Kidney epithelial cell (primary cell): ENCODE data around the gene PRL. TPM values are rescaled to one million over a fixed set of nuclear protein-coding genes. Genes with fewer than 3 reads are reported as not detected.

Source experiments
- DNase-seq: peaks from one replicate; pipeline ENCODE4 v3.0.0-alpha.2; 2010; ENCODE audit warnings: low read depth
- H3K27me3 ChIP-seq: 2 replicates; pipeline ENCODE4 v1.6.0; 2011; ENCODE audit warnings: low read length; ENCODE audit not compliant: control insufficient read depth, insufficient read depth
- H3K36me3 ChIP-seq: 2 replicates; pipeline ENCODE4 v1.5.1; 2011; ENCODE audit warnings: low read length; ENCODE audit not compliant: control insufficient read depth, insufficient read depth
- H3K4me3 ChIP-seq: 2 replicates; pipeline ENCODE4 v1.5.1; 2011; ENCODE audit warnings: low read depth, mild to moderate bottlenecking, control low read depth, low read length
- CTCF ChIP-seq: IDR thresholded peaks from 2 replicates; pipeline ENCODE4 v1.5.1; 2011; ENCODE audit warnings: mild to moderate bottlenecking, moderate library complexity, low read length, control low read depth, inconsistent platforms; ENCODE audit not compliant: insufficient read depth, poor library complexity, severe bottlenecking
- total RNA-seq: library from RNA; depleted of rRNA; stranded (reverse); fragments of >200 nt; gene quantifications from 2 replicates; pipeline ENCODE4 v1.2.3, GENCODE V29; 2015

The PRL gene
- total RNA-seq, 1 donor from 2014 or later, result not detected

- no peak for TF ChIP-seq CTCF
- H3K4me3 ChIP-seq, result no peak overlapping the region
- no peaks in the 10 kb centered on the region for H3K27me3 ChIP-seq
- H3K36me3 ChIP-seq, result no peaks in the 10 kb centered on the region
- no peak for DNase-seq
These were observed 1.7 kb downstream of the PRL start for GRCh38 chr6:22295145-22295544.

- DNase-seq, result no peak
- Histone ChIP-seq H3K4me3 (no peak overlapping the region), H3K27me3 (no peaks in the 10 kb centered on the region), H3K36me3 (no peaks in the 10 kb centered on the region)
- no peak for TF ChIP-seq CTCF
These were observed 2.5 kb downstream of the PRL start for GRCh38 chr6:22294301-22294700.

GRCh38 chr6:22290045-22290444, 6.8 kb downstream of the PRL start:
- Histone ChIP-seq H3K36me3 (no peaks in the 10 kb centered on the region), H3K4me3 (no peak overlapping the region), H3K27me3 (no peaks in the 10 kb centered on the region)
- TF ChIP-seq CTCF, result no peak
- no peak for DNase-seq

GRCh38 chr6:22288721-22289120, 8.1 kb downstream of the PRL start:
- no peaks in the 10 kb centered on the region for H3K36me3 ChIP-seq
- TF ChIP-seq CTCF, result no peak
- DNase-seq, result no peak
- H3K27me3 ChIP-seq, result no peaks in the 10 kb centered on the region
- H3K4me3 ChIP-seq, result no peak overlapping the region

- no peak for TF ChIP-seq CTCF
- DNase-seq, result no peak
- no peak overlapping the region for H3K4me3 ChIP-seq
- no peaks in the 10 kb centered on the region for H3K27me3 ChIP-seq
- no peaks in the 10 kb centered on the region for H3K36me3 ChIP-seq
These were observed 12.2 kb downstream of the PRL start for GRCh38 chr6:22284666-22285065.

GRCh38 chr6:22281341-22282085, 15.3 kb downstream of the PRL start:
- H3K36me3 ChIP-seq, result no peaks in the 10 kb centered on the region
- TF ChIP-seq CTCF, result no peak
- H3K27me3 ChIP-seq, result no peaks in the 10 kb centered on the region
- no peak for DNase-seq
- no peak overlapping the region for H3K4me3 ChIP-seq
